Stimulated activated CD4-positive, alpha-beta T cell treated with anti-CD3 and anti-CD28 coated beads, Interleukin-15, amount 100 ng/mL, for 48 hours (primary cell): ENCODE measurements around the gene PIM1.
"Not testable (repeated sequence)": the region's sequence is repeated elsewhere in the genome, so short reads cannot be mapped to it uniquely, and the experiment has no call there.

Experiments used
- DNase-seq, 2 donors: peaks; one replicate each; pipeline ENCODE4 v3.0.0-alpha.2; 2020; ENCODE audit warnings: low read depth in 2 of 2

Gene PIM1

GRCh38 chr6:37188962-37189510 is 19.1 kb downstream of the PIM1 start:
- DNase-seq, result no peak

DNA sequence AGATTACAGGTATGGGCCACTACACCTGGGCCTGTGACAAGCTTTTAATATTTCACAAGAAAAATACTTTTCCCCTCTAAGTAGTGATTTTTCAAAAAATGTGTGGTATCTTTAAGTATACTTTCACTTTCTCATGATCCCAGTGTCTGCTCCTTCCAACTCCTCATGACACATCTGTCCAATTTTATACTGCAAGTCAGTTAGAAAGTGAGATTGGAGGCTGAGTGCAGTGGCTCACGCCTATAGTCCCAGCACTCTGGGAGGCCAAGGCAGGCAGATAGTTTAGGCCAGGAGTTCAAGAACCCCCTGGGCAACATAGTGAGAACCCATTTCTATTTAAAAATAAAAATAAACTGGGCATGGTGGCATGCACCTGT is 20.2 kb downstream of the PIM1 start:
- DNase-seq, result no peak

DNA sequence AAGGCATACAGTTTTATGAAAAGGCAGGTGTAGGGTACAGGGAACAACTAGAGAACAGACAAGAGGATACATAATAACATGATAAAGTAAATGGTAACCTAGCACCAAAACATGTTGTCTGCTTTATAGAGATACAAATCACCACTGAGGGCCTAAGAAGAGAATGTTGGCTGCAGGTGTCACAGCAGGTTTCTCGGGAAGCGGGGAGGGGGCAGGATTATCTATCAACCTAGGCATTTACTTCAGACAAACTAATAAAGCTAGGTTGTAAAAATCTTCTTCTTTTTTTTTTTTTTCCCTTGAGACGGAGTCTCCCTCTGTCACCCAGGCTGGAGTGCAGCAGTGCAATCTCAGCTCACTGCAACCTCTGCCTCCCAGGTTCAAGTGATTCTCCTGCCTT is 22.7 kb downstream of the PIM1 start:
- no peak for DNase-seq

- DNase-seq, result not testable (repeated sequence)
These were observed 24.9 kb downstream of the PIM1 start for GRCh38 chr6:37194886-37195285.

- not testable (repeated sequence) for DNase-seq
These were observed 26.5 kb downstream of the PIM1 start for GRCh38 chr6:37196451-37196850.

DNA sequence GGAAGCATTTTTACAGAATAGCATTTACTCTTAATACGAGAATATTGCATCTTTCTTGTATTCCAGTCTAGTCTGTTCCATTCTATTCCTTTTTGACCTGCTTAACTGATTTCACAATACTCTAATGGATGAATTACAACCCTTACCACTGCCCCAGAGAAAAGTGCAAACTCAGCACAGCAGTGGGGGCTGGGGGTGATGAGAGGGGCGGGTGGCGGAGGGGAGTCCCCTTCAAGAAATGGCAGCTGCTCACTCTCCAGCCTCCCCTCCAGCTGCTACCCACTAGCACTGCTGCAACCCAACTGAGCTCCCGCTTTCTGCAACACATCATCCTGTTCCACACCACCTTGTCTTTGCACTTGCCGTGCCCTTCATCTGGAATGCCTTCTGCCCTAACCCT is 30.1 kb downstream of the PIM1 start:
- no peak for DNase-seq

GRCh38 chr6:37201726-37202125 is 31.8 kb downstream of the PIM1 start:
- no peak for DNase-seq

DNA sequence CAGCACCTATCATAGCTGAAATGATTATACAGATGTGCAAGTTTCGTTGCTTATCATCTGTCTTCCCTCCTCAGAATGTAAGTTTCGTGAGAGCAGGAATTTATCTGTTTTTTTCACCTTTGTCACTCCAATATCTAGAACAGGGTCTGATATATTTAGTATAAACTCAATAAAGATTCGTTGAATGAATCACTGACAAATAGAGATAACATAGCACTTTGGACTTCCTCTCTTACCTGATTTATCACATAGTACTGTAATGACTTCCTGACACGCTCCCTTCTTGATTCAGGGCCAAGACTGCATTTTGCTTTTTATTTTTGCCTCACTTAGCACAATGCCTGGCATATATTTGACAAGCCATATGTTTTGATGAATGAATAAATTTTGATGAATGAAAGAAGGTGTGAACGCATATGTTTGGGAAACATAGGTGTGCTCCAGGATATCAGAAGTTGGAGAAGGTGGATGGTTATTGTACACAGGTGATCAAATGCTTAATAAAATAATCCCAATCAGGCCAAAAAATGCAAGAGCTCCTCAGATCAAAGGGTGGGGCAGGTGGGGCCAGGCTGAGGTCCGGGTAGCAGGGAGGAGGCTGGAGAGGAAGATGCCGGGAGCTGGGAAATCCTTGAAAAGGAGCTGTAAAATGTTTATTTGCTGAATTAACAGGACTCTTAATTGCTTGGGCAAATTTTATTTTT is 33.0 kb downstream of the PIM1 start:
- DNase-seq, result no peak

DNA sequence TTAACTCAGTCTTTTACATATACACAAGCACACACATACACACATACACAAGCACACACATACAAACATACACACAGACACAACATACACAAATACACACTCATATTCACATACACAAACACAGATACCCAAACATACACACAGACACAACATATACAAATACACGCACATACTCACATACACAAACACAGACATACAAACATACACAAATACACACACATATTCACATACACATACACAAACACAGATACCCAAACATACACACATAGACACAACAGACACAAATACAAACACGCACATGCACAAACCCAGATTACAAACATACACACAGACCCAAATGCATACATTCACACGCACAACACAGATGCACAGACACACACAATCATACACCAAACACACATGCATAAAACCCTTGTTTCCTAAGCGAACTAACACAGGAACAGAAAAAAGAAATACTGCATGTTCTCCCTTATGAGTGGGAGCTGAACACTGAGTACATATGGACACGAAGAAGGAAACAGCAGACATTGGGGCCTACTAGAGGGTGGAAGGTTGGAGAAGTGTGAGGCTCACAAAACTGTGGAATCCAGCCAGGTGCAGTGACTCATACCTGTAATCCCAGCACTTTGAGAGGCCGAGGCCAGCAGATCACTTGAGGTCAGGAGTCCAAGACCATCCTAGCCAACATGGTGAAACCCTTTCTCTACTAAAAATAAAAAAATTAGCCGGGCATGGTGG is 34.2 kb downstream of the PIM1 start:
- DNase-seq, result no peak

- DNase-seq, result no peak
These were observed 35.4 kb downstream of the PIM1 start for GRCh38 chr6:37205175-37205996.

- no peak for DNase-seq
These were observed 36.0 kb downstream of the PIM1 start for GRCh38 chr6:37205997-37206340.

- no peak for DNase-seq
These were observed 36.7 kb downstream of the PIM1 start for GRCh38 chr6:37206622-37207021.

- peak; percentile 85 to 92 for DNase-seq
These were observed 38.0 kb downstream of the PIM1 start for GRCh38 chr6:37207903-37208456.

DNA sequence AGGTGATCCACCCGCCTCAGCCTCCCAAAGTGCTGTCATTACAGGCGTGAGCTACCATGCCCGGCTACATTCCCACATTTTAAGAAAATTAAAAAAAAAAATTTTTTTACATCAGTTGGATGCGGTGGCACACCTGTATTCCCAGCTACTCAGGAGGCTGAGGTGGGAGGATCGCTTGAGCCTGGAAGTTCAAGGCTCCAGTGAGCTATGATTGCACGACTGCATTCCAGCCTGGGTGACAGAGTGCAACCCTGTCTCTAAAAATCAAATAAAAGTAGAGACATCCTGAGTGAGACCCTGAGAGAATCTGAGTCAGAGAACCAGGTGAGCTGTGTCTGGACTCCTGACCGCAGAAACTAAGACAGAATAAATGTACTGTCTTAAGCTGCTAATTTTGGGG is 38.8 kb downstream of the PIM1 start:
- no peak for DNase-seq

GRCh38 chr6:37209461-37210205 is 39.7 kb downstream of the PIM1 start:
- peak in 1 of 2 donors; percentile 31 for DNase-seq

DNA sequence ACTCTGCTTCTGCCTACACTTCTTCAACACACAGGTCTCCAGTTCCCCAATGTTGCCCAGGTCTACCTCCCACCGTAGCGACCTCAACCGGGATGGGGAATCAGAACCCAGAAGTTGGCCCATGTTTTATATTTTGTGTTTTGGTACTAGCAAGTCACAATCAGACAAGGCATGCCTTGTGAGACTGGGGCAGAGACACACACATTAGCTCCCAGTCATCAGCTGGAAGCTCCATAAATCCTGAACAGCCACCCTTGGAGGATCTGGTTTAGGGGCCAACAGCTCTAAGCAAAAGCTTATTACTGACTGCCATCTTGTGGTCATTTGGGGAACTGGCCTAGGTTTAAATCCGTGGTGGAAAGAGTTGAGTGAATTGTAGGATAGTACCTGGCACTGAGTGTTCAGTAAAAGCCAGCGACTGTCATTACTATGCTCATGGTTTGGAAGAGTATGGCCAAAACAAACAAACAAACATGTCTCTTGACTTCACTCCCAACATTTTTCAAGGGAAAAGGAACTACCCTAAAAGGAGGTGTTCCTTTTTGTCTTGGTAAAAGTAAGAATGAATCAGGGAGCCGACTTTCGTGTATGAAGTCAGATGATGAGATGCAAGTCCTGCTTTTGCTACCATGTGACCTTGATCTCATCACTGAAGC is 40.5 kb downstream of the PIM1 start:
- DNase-seq, result peak in 1 of 2 donors; percentile 82

DNA sequence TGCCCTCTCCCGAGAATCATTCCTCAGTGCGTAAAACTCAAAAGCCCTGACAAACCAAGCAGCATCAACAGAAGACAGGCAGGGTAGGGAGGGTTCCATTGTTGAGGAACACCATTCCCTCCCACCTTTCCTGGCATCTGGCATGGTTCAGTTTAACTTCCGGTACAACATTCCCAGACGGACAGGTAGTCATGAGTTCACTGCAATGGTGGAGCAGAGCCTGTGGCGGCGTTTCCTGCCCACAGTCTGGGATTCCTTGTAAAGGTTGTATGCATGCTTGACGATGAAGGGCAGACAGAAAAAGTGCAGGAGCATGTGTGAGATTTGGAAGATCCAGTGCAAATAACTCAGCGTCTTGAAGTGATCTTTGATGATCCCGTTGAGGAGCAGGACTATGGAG is 42.3 kb downstream of the PIM1 start:
- DNase-seq, result no peak

DNA sequence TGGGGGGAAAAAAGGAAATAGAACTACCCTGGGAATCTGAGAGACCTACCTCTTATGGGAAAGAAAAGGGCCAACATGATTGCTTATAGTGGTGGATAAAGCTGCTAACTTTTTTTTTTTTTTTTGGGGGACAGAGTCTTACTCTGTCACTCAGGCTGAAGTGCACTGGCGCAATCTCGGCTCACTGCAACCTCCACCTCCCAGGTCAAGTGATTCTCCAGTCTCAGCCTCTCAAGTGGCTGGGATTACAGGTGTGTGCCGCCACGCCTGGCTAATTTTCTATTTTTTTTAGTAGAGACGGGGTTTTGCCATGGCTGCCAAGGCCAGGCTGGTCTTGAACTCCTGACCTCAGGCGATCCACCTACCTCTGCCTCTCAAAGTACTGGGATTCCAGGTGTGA is 48.1 kb downstream of the PIM1 start:
- no peak for DNase-seq

- DNase-seq, result no peak
These were observed 48.6 kb downstream of the PIM1 start for GRCh38 chr6:37218511-37218910.

DNA sequence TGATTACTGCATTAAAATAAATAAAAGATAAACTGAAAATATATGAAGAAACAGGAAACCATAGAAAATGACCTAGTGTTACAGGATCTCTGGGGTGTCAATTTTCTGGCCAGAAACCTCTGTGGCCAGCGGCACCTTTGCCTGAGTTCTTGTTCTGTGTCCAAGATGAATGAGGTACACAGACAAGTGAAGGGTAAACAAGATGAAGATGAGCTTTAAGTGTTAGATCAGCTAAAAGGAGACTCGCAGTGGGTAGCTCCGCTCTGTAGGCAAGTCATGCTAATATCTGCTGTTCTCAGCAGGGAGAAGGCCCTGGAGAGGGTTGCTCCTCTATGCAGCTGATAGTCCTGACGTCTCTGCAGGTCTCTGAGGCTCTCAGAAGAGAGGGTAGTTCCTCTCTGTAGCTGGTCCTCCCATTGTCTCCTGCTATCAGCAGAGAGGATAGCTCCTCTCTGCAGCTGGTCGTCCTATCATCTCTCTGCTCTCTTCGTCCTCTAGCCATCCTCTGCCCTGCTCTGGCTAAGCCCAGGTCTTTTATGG is 51.7 kb downstream of the PIM1 start:
- DNase-seq, result no peak
